Measurements from ENCODE around the gene FXN.

DNA sequence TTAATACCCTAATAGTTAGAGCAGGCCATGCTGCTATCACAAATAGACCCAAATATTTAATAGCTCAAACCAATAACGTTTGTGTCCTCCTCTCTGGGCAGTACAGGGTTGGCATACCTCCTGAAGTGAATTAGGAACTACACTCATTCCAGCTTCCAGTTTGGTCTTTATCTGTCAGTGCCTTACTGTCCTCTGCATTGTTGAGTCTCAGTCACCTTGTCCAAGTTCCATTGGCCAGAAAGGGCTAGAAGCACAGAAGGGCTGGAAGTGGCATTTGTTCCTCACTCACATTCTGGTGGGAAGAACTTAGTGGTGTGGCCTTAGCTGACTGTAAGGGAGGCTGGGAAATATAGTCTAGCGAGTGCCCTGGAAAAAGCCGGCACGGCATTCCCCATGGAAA, 11.2 kb downstream of the FXN start:
- TF ChIP-seq, protein P1, sequence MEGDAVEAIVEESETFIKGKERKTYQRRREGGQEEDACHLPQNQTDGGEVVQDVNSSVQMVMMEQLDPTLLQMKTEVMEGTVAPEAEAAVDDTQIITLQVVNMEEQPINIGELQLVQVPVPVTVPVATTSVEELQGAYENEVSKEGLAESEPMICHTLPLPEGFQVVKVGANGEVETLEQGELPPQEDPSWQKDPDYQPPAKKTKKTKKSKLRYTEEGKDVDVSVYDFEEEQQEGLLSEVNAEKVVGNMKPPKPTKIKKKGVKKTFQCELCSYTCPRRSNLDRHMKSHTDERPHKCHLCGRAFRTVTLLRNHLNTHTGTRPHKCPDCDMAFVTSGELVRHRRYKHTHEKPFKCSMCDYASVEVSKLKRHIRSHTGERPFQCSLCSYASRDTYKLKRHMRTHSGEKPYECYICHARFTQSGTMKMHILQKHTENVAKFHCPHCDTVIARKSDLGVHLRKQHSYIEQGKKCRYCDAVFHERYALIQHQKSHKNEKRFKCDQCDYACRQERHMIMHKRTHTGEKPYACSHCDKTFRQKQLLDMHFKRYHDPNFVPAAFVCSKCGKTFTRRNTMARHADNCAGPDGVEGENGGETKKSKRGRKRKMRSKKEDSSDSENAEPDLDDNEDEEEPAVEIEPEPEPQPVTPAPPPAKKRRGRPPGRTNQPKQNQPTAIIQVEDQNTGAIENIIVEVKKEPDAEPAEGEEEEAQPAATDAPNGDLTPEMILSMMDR (IDR thresholded peaks at IDR 0.05; ENCODE audit: poor library complexity): no peak
- TF ChIP-seq EZH2phosphoT487 (IDR thresholded peaks at IDR 0.05; ENCODE audit: low read depth, severe bottlenecking, unreplicated experiment) (no peak), EZH2 (IDR thresholded peaks at IDR 0.05; ENCODE audit: borderline replicate concordance) (no peak)

Measured in hepatocyte (in vitro differentiated cells).